Neural cell (in vitro differentiated cells): ENCODE data around the gene MYO7A. TPM values are rescaled to one million over a fixed set of nuclear protein-coding genes. Genes with fewer than 3 reads are reported as not detected.

Source experiments
- H2AFZ ChIP-seq: fragments of 200-600, 300-800 bp; sonication (generic), shearing (Covaris generic); 2 replicates; pipeline ENCODE4 v1.6.0; 2014; ENCODE audit warnings: low read depth, mild to moderate bottlenecking, antibody characterized with exemption, low read length, moderate library complexity
- H3F3A ChIP-seq: fragments of 200-600 bp; shearing (Covaris generic); 2 replicates; pipeline ENCODE4 v1.6.1; 2016; ENCODE audit warnings: mild to moderate bottlenecking, moderate library complexity, mixed read lengths, antibody characterized with exemption, low read length; ENCODE audit not compliant: insufficient read depth, poor library complexity, severe bottlenecking
- H3K27ac ChIP-seq: fragments of 200-600, 300-800 bp; sonication (generic), shearing (Covaris generic); 2 replicates; pipeline ENCODE4 v1.5.1; 2014; ENCODE audit warnings: mild to moderate bottlenecking, low read length, moderate library complexity
- H3K27me3 ChIP-seq: fragments of 300-800, 200-600 bp; sonication (generic), shearing (Covaris generic); 2 replicates; pipeline ENCODE4 v1.6.0; 2014; ENCODE audit warnings: mild to moderate bottlenecking, low read depth, low read length, moderate library complexity; ENCODE audit not compliant: insufficient read depth
- H3K36me3 ChIP-seq: fragments of 300-800, 200-600 bp; sonication (generic), shearing (Covaris generic); 2 replicates; pipeline ENCODE4 v1.5.1; 2014; ENCODE audit warnings: mild to moderate bottlenecking, antibody characterized with exemption, low read length, moderate library complexity; ENCODE audit not compliant: insufficient read depth
- H3K4me2 ChIP-seq: fragments of 300-800, 200-600 bp; sonication (generic), shearing (Covaris generic); 2 replicates; pipeline ENCODE4 v1.6.0; 2014; ENCODE audit warnings: mild to moderate bottlenecking, low read length
- H3K4me3 ChIP-seq: fragments of 300-800, 200-600 bp; sonication (generic), shearing (Covaris generic); 2 replicates; pipeline ENCODE4 v1.5.1; 2014; ENCODE audit warnings: mild to moderate bottlenecking, low read length, moderate library complexity
- H3K79me2 ChIP-seq: fragments of 200-600 bp; shearing (Covaris generic); replicated peaks from 2 replicates; pipeline ENCODE4 v1.6.0; 2014; ENCODE audit warnings: mild to moderate bottlenecking, low read length, moderate library complexity; ENCODE audit not compliant: insufficient read depth
- H3K9ac ChIP-seq: fragments of 300-800, 200-600 bp; sonication (generic), shearing (Covaris generic); 2 replicates; pipeline ENCODE4 v1.6.1; 2016; ENCODE audit warnings: mild to moderate bottlenecking, low read length, mixed read lengths
- H3K9me2 ChIP-seq: fragments of 200-600 bp; shearing (Covaris generic); 2 replicates; pipeline ENCODE4 v1.6.1; 2016; ENCODE audit warnings: mild to moderate bottlenecking, low read length, mixed read lengths; ENCODE audit not compliant: insufficient read depth
- H3K9me3 ChIP-seq: fragments of 200-600, 300-800 bp; sonication (generic), shearing (Covaris generic); 2 replicates; pipeline ENCODE4 v1.6.1; 2016; ENCODE audit warnings: mild to moderate bottlenecking, mixed run types, low read length, moderate library complexity, mixed read lengths
- H4K20me1 ChIP-seq: fragments of 200-600 bp; shearing (Covaris generic); 2 replicates; pipeline ENCODE4 v1.6.1; 2016; ENCODE audit warnings: mild to moderate bottlenecking, mixed run types; ENCODE audit not compliant: insufficient read depth
- EP300 ChIP-seq: fragments of 450-650 bp; conservative IDR thresholded peaks from 2 replicates; pipeline ENCODE4 v1.6.1; 2014; ENCODE audit warnings: antibody characterized with exemption, mild to moderate bottlenecking, moderate library complexity; ENCODE audit not compliant: poor library complexity, severe bottlenecking
- MXI1 ChIP-seq: fragments of 450-650 bp; conservative IDR thresholded peaks from 2 replicates; pipeline ENCODE4 v1.6.1; 2014; ENCODE audit warnings: antibody characterized with exemption, mild to moderate bottlenecking; ENCODE audit not compliant: poor library complexity, severe bottlenecking
- POLR2AphosphoS5 ChIP-seq: IDR thresholded peaks from 2 replicates; pipeline ENCODE4 v1.6.1; 2012
- RAD21 ChIP-seq: fragments of 450-650 bp; conservative IDR thresholded peaks from 2 replicates; pipeline ENCODE4 v1.6.1; 2014; ENCODE audit warnings: antibody characterized with exemption, mild to moderate bottlenecking, moderate library complexity
- SMC3 ChIP-seq: fragments of 450-650 bp; conservative IDR thresholded peaks from 2 replicates; pipeline ENCODE4 v1.6.1; 2014; ENCODE audit warnings: antibody characterized with exemption, mild to moderate bottlenecking, moderate library complexity; ENCODE audit not compliant: poor library complexity
- TAF1 ChIP-seq: IDR thresholded peaks from 2 replicates; pipeline ENCODE4 v1.6.1; 2012; ENCODE audit warnings: low read depth
- polyA plus RNA-seq: library from polyadenylated mRNA; depleted of rRNA; stranded (reverse); fragments of >200 nt; gene quantifications from 2 replicates; pipeline ENCODE4 v1.2.3, GENCODE V29; 2014
- TF ChIP-seq, protein P1 (sequence below): fragments of 450-650 bp; IDR thresholded peaks from 2 replicates; pipeline ENCODE4 v1.5.1; 2014; ENCODE audit warnings: antibody characterized with exemption, mild to moderate bottlenecking, moderate library complexity; ENCODE audit not compliant: poor library complexity, severe bottlenecking
- TF ChIP-seq, protein P2 (sequence below): IDR thresholded peaks from 2 replicates; pipeline ENCODE4 v1.6.1; 2012; ENCODE audit warnings: borderline replicate concordance

Gene MYO7A
- polyA plus RNA-seq, 1 donor from 2014 or later: 0.61 TPM

DNA sequence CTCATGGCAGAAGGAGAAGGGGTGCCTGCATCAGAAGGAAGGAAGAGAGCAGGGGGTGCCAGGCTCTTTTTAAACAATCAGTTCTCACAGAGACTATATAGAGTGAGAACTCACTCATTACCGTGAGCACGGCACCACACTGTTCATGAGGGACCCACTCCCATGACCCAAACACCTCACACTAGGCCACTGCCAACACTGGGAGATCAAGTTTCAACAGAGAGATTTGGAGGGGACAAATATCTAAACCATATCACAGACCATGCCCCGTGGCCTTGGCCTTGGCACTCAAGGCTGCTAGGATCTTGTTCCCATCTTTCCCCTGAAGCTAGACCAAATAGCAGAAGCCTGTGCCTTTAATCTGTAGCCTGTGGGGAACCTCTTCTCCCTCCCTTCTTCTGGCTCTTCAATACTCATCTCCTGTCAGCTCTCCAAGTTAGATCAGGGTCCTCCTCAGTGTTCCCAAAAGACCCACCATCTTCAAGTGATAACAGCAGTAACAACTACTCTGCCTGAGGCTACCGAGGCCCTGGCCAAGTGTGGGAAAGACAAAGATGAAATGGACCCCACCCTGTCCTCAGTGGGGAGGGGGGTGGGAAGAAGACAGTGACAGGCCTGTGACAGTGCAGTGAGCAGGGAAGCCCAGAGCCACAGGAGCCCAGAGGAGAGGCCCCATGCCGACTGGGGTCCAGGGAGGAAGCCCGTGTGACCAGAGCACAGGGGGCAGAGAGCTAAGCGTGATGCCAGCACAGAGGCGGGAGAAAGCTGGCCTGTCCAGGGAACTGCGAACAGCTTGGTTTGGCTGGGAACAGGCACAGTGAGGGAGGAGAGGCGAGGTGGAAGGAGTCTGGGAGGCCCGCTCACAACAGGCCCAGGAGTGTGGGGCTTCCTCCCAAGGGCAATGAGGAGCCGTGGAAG is 72.6 kb downstream of the MYO7A start:
- H3K27ac ChIP-seq: no peak overlapping the region
- no peaks in the 10 kb centered on the region for H4K20me1 ChIP-seq
- H3F3A ChIP-seq: no peaks in the 10 kb centered on the region
- no peaks in the 10 kb centered on the region for H3K36me3 ChIP-seq
- H3K79me2 ChIP-seq: no peaks in the 10 kb centered on the region
- H3K9me2 ChIP-seq: no peaks in the 10 kb centered on the region
- H3K9ac ChIP-seq: no peak overlapping the region
- TF ChIP-seq SMC3 (no peak), TAF1 (no peak), MXI1 (no peak), EP300 (no peak)
- TF ChIP-seq, protein P1, sequence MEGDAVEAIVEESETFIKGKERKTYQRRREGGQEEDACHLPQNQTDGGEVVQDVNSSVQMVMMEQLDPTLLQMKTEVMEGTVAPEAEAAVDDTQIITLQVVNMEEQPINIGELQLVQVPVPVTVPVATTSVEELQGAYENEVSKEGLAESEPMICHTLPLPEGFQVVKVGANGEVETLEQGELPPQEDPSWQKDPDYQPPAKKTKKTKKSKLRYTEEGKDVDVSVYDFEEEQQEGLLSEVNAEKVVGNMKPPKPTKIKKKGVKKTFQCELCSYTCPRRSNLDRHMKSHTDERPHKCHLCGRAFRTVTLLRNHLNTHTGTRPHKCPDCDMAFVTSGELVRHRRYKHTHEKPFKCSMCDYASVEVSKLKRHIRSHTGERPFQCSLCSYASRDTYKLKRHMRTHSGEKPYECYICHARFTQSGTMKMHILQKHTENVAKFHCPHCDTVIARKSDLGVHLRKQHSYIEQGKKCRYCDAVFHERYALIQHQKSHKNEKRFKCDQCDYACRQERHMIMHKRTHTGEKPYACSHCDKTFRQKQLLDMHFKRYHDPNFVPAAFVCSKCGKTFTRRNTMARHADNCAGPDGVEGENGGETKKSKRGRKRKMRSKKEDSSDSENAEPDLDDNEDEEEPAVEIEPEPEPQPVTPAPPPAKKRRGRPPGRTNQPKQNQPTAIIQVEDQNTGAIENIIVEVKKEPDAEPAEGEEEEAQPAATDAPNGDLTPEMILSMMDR: no peak
- TF ChIP-seq, protein P2, sequence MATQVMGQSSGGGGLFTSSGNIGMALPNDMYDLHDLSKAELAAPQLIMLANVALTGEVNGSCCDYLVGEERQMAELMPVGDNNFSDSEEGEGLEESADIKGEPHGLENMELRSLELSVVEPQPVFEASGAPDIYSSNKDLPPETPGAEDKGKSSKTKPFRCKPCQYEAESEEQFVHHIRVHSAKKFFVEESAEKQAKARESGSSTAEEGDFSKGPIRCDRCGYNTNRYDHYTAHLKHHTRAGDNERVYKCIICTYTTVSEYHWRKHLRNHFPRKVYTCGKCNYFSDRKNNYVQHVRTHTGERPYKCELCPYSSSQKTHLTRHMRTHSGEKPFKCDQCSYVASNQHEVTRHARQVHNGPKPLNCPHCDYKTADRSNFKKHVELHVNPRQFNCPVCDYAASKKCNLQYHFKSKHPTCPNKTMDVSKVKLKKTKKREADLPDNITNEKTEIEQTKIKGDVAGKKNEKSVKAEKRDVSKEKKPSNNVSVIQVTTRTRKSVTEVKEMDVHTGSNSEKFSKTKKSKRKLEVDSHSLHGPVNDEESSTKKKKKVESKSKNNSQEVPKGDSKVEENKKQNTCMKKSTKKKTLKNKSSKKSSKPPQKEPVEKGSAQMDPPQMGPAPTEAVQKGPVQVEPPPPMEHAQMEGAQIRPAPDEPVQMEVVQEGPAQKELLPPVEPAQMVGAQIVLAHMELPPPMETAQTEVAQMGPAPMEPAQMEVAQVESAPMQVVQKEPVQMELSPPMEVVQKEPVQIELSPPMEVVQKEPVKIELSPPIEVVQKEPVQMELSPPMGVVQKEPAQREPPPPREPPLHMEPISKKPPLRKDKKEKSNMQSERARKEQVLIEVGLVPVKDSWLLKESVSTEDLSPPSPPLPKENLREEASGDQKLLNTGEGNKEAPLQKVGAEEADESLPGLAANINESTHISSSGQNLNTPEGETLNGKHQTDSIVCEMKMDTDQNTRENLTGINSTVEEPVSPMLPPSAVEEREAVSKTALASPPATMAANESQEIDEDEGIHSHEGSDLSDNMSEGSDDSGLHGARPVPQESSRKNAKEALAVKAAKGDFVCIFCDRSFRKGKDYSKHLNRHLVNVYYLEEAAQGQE: no peak
- no peaks in the 10 kb centered on the region for H3K9me3 ChIP-seq
- no peak overlapping the region for H2AFZ ChIP-seq
- H3K4me3 ChIP-seq: no peak overlapping the region
- H3K4me2 ChIP-seq: no peak overlapping the region
- H3K27me3 ChIP-seq: no peaks in the 10 kb centered on the region

DNA sequence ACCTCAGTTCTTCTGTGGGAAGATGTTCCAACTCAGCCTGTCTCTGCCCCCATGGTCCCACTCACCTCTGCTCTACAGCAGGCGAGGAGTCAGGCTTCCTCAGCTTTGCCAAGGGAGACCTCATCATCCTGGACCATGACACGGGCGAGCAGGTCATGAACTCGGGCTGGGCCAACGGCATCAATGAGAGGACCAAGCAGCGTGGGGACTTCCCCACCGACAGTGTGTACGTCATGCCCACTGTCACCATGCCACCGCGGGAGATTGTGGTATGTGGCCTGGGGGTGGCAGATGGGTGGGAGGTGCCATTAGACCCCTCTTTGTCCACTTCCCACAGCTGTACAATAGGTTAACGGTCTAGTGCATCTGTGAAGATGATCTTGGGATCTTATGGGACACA is 73.3 kb downstream of the MYO7A start:
- Histone ChIP-seq H3K9me2 (no peaks in the 10 kb centered on the region), H3K27ac (no peak overlapping the region), H4K20me1 (no peaks in the 10 kb centered on the region), H3K9me3 (no peaks in the 10 kb centered on the region), H3K36me3 (no peaks in the 10 kb centered on the region), H2AFZ (no peak overlapping the region), H3K9ac (no peak overlapping the region), H3K79me2 (no peaks in the 10 kb centered on the region), H3K4me3 (no peak overlapping the region), H3K27me3 (no peaks in the 10 kb centered on the region), H3F3A (no peaks in the 10 kb centered on the region), H3K4me2 (no peak overlapping the region)
- TF ChIP-seq EP300: no peak
- no peak for TF ChIP-seq TAF1
- TF ChIP-seq, protein P1: no peak
- TF ChIP-seq POLR2AphosphoS5: no peak
- no peak for TF ChIP-seq RAD21
- TF ChIP-seq, protein P2: no peak
